Heart right ventricle (tissue), 16 donors: ENCODE measurements around the gene ZFAND6. TPM values are rescaled to one million over a fixed set of nuclear protein-coding genes. Genes with fewer than 3 reads are reported as not detected.

ENCODE experiments used
- ATAC-seq, 8 donors: fragments of 200-7000 bp; cut with Tn5 transposase; one replicate each; pipeline ENCODE4 v1.9.1; 2020; ENCODE audit warnings: mild to moderate bottlenecking in 8 of 8, moderate library complexity in 8 of 8, moderate number of reproducible peaks in 1 of 8
- DNase-seq, 2 donors: peaks; one replicate each; pipeline ENCODE4 v3.0.0-alpha.2; 2020
- H3K27ac ChIP-seq, 10 donors: fragments of 200-600 bp; sonication (generic) in 2 of 10; one replicate each; pipeline versions ENCODE4 v1.5.0 to v1.8.0; 2020 to 2022; ENCODE audit warnings: mild to moderate bottlenecking in 3 of 10
- H3K27me3 ChIP-seq, 7 donors: fragments of 200-600 bp; one replicate each; pipeline ENCODE4 v1.8.0; 2021 to 2022; ENCODE audit warnings: mild to moderate bottlenecking in 2 of 7
- H3K36me3 ChIP-seq, 9 donors: fragments of 200-600 bp; sonication (generic) in 1 of 9; one replicate each; pipeline versions ENCODE4 v1.5.0 to v1.8.0; 2020 to 2022; ENCODE audit warnings: mild to moderate bottlenecking in 2 of 9
- H3K4me1 ChIP-seq, 9 donors: fragments of 200-600 bp; sonication (generic) in 1 of 9; one replicate each; pipeline versions ENCODE4 v1.5.0 to v1.8.0; 2020 to 2022; ENCODE audit warnings: mild to moderate bottlenecking in 4 of 9
- H3K4me3 ChIP-seq, 10 donors: fragments of 200-600 bp; sonication (generic) in 2 of 10; one replicate each; pipeline versions ENCODE4 v1.5.0 to v1.8.0; 2020 to 2022; ENCODE audit warnings: mild to moderate bottlenecking in 7 of 10, moderate library complexity in 2 of 10
- H3K9me3 ChIP-seq, 11 donors: fragments of 200-600 bp in 10 of 11; sonication (generic) in 2 of 11; one replicate each; pipeline versions ENCODE4 v1.5.0 to v1.8.0; 2013 to 2022; ENCODE audit warnings: mild to moderate bottlenecking in 2 of 11, control low read depth in 1 of 11, moderate library complexity in 1 of 11
- WGBS, 2 donors: extraction: QIAGEN DNeasy Blood & Tissue Kit; methylation state at CpG; one replicate each; pipeline ENCODE4 v1.1.7; 2013; ENCODE audit warnings: inconsistent platforms in 1 of 2; 5-methylcytosine and 5-hydroxymethylcytosine counted together
- intact Hi-C, 10 donors: fragments of 100-400 bp; cut with DNase I; formaldehyde crosslinking; loops; one replicate each; pipeline versions ENCODE4 v1.11.1 to v1.14.2; 2022
- polyA plus RNA-seq, 2 donors: library from polyadenylated mRNA; stranded (reverse); fragments of 200-250 nt; gene quantifications; one replicate each; pipeline ENCODE4 v1.2.3, GENCODE V29; 2013
- total RNA-seq, 10 donors: library from RNA; stranded (reverse); fragmentation: NEBNext Ultra II Directional in 3 of 10; extraction: Animal tissue kit (Norgen Biotek cat#: 25700) in 3 of 10; gene quantifications; one replicate each; pipeline versions ENCODE4 v1.2.1 to v1.2.4, GENCODE V29; 2021 to 2023
- TF ChIP-seq, protein P1 (sequence below), 9 donors: fragments of 200-600 bp; sonication (generic) in 2 of 9; IDR thresholded peaks; one replicate each; pipeline versions ENCODE4 v1.5.0 to v1.8.0; 2021 to 2022; ENCODE audit warnings: antibody characterized with exemption in 9 of 9, mild to moderate bottlenecking in 5 of 9, moderate library complexity in 1 of 9
- donor health status: Arrhythmogenic right ventricular cardiomyopathy.
- donor health status: ischemic (EF 13 %, LVEDD 7.1; RV severe dilation, severe dysfunction).
- donor health status: healthy with polysubstance abuse.
- donor health status: DM: no; HTN: yes; CAD: no.
- donor health status: DM: no; HTN: no; CAD: no.
- donor health status: ischemic (EF 25% LVEDD 6.9; RV normal size, moderate dysfunction).
- donor health status: ischemic (EF 25% LVEDD 5.7; RV mildly dilated, moderate dysfunction).
- donor health status: healthy.
- donor health status: DM: yes; HTN: yes; CAD: no.
- donor health status: Ischemic cardiomyopathy.
- donor health status: ischemic (EF 35%, LVEDD 5.7; RV mildly dilated, moderate dysfunction).
- donor health status: nonischemic (EF 11% LVEDD 7.7; RV severe dilation, severe dysfunction).
- donor health status: DM: yes; HTN: yes; CAD: no.
- donor health status: PGD.
- donor health status: ischemic (EF 29% LVEDD 5.4; RV normal size, mild dysfunction).
- donor health status: nonischemic (EF 23%, LVEDD 6.1; RV moderate dilation, normal function).

ZFAND6 gene
- total and polyA plus RNA-seq, 12 donors, result 34.5 to 89.5 (median 72.7) TPM

DNA sequence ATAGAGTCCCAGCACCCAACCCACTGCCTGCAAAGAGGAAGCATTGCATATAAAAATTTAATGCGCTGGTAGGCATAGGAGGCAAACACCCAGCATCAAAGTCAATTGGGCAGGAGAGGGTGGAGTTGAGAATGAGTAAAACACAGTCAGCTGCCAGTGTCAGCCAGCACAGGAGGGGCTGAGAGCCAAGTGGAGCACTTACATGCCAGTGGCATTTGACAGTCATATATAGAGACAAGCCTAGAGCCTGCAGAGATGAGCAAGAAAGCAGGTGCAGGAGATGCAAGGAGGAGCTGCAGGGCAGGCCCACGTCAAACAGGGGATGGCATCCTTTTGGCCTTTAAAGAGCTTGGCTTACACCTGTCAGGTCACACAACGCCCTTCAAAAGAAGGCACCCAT is 27.6 kb upstream of the ZFAND6 start:
- TF ChIP-seq, protein P1, sequence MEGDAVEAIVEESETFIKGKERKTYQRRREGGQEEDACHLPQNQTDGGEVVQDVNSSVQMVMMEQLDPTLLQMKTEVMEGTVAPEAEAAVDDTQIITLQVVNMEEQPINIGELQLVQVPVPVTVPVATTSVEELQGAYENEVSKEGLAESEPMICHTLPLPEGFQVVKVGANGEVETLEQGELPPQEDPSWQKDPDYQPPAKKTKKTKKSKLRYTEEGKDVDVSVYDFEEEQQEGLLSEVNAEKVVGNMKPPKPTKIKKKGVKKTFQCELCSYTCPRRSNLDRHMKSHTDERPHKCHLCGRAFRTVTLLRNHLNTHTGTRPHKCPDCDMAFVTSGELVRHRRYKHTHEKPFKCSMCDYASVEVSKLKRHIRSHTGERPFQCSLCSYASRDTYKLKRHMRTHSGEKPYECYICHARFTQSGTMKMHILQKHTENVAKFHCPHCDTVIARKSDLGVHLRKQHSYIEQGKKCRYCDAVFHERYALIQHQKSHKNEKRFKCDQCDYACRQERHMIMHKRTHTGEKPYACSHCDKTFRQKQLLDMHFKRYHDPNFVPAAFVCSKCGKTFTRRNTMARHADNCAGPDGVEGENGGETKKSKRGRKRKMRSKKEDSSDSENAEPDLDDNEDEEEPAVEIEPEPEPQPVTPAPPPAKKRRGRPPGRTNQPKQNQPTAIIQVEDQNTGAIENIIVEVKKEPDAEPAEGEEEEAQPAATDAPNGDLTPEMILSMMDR (IDR thresholded peaks at IDR 0.05), result no peak
- Histone ChIP-seq H3K36me3 (no peaks in the 10 kb centered on the region), H3K4me3 (no peak overlapping the region), H3K27me3 (no peaks in the 10 kb centered on the region), H3K9me3 (no peaks in the 10 kb centered on the region), H3K4me1 (peaks cover 0 to 18% (median 9%) of the 10 kb centered on the region in 9 donors), H3K27ac (no peak overlapping the region)
- ATAC-seq (peak in 7 of 8 donors; percentile 47 to 83 (median 69)), DNase-seq (peak in 1 of 2 donors; percentile 10)
- WGBS, 2 donors, result 79 to 81% methylated on average over 3 of the region's 3 CpGs
- intact Hi-C loops, result no loop called here

DNA sequence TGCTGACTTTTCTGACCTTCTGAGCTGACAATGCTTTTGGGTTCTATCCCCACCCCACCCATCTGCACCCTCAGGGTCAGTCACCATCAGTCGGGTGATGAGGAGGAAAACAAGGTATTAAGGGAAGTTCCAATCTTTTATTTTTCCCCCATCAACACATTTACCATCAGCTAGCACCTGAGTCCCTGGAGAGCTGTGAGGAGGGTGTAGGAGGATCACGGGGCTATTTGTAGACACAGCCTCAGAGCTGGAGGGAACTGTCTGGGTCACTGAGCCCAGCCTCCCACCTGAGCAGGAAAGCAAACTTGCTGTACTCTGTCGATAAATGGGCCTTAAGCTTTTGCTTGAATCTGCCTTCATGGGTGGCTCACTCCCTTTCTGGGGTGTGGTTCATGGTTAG is 24.8 kb upstream of the ZFAND6 start:
- Histone ChIP-seq H3K4me3 (no peak overlapping the region), H3K27me3 (no peaks in the 10 kb centered on the region), H3K36me3 (no peaks in the 10 kb centered on the region), H3K4me1 (peaks cover 0 to 18% (median 9%) of the 10 kb centered on the region in 9 donors), H3K9me3 (no peaks in the 10 kb centered on the region), H3K27ac (no peak overlapping the region)
- TF ChIP-seq, protein P1 (IDR thresholded peaks at IDR 0.05), result no peak
- WGBS, 2 donors, result 76 to 78% methylated on average over 3 of the region's 3 CpGs
- no peak for ATAC-seq
- intact Hi-C loops, result no loop called here
- no peak for DNase-seq

DNA sequence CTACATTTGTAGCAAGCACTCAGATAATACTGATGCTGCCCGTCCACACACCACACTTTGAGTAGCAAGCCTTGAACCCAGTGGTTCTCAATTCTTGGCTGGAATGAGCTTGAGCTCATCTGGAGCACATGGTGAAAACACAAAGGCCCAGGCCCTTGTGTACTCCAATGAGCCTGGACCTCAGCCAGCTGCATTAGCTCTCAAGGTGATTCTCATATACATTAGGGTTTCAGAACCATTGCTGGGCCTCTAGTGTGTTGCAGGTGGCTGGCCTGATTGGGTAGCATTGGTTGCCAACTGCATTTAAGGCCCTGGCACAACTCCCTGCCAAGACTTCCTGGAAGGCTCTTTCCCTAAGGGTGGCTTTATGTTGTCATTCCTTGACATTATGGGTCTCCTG is 23.4 kb upstream of the ZFAND6 start:
- intact Hi-C loops, result no loop called here
- Histone ChIP-seq H3K27ac (no peak overlapping the region), H3K9me3 (no peaks in the 10 kb centered on the region), H3K4me3 (no peak overlapping the region), H3K4me1 (peaks cover 0 to 18% (median 9%) of the 10 kb centered on the region in 9 donors), H3K27me3 (no peaks in the 10 kb centered on the region), H3K36me3 (no peaks in the 10 kb centered on the region)
- DNase-seq, result no peak
- ATAC-seq, result no peak
- TF ChIP-seq, protein P1 (IDR thresholded peaks at IDR 0.05), result no peak
- 86 to 87% methylated on average over 1 of the region's 1 CpG for WGBS, 2 donors

DNA sequence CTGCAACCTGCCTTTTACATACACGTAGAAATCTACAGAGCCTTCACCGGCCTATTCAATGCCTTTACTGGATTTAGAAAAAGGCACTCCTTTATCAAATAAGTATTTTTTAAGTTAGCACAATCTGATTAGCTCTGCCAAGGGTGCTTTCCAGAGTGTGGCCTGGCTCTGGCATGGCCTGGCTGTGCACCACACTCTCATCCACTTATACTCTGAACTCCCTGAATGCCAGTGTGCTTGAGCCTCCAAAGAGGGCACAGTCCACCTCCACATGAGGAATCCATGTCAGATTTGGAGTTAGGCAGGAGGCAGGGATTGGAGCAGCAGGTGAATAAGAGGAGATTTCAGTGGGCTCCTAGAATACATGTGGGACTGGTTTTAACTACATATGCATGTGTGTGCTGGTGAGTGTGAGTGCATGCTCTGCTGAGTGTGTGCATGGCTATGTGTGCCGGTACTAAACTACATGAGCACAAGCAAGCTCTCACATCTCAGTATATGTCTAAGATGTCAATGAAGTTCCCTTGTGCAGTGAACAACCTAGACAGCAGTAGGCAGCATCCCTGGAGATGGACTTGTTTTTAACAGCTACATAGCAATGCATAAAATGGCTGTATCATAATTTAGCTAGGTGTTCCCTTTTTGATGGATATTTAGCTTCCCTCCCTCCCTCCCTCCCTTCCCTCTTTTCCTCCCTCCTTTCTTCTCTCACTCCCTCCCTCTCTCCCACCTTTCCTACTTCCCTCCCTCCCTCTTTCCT is 17.8 kb upstream of the ZFAND6 start:
- H3K27me3 ChIP-seq, result peaks cover 0 to 5% (median 0%) of the 10 kb centered on the region in 7 donors
- no peaks in the 10 kb centered on the region for H3K36me3 ChIP-seq
- H3K4me3 ChIP-seq, result no peak overlapping the region
- 83 to 85% methylated on average over 3 of the region's 3 CpGs for WGBS, 2 donors
- no peaks in the 10 kb centered on the region for H3K4me1 ChIP-seq
- TF ChIP-seq, protein P1 (IDR thresholded peaks at IDR 0.05), result no peak
- ATAC-seq (no peak), DNase-seq (no peak)
- H3K27ac ChIP-seq, result no peak overlapping the region
- intact Hi-C loops, result no loop called here
- no peaks in the 10 kb centered on the region for H3K9me3 ChIP-seq
